Hepatocyte (in vitro differentiated cells): ENCODE data around the gene OOSP1.

Source experiments
- CTCF ChIP-seq: fragments of 200-600 bp; sonication (generic); IDR thresholded peaks from 2 replicates; pipeline ENCODE4 v1.5.1; 2016; ENCODE audit warnings: antibody characterized with exemption, mild to moderate bottlenecking; ENCODE audit not compliant: poor library complexity
- EZH2phosphoT487 ChIP-seq: fragments of 200-600 bp; sonication (generic); IDR thresholded peaks from one replicate; pipeline ENCODE4 v1.6.1; 2018; ENCODE audit warnings: antibody characterized with exemption, mild to moderate bottlenecking, low read depth, moderate library complexity; ENCODE audit not compliant: unreplicated experiment, severe bottlenecking

- TF ChIP-seq CTCF = no peak
- TF ChIP-seq EZH2phosphoT487 = no peak
Measured at GRCh38 chr11:59997800-59998199, 59.6 kb downstream of the OOSP1 start.
